HEK293T (cell line): ENCODE data around the gene TRDN.

Experiments
- CTCF ChIA-PET: fragments of 350-600 bp; formaldehyde crosslinking; extraction: SDS; loops from one replicate; lab custom pipeline; 2021; ENCODE audit warnings: antibody characterized with exemption, inconsistent platforms; lab: Yijun Ruan, JAX
- POLR2A ChIA-PET: fragments of 350-600 bp; formaldehyde crosslinking; extraction: SDS; loops from one replicate; lab custom pipeline; 2020; ENCODE audit warnings: antibody characterized with exemption, inconsistent platforms; lab: Yijun Ruan, JAX
- DNase-seq: peaks from one replicate; pipeline ENCODE4 v3.0.0; 2012; ENCODE audit warnings: mixed read lengths; ENCODE audit errors: extremely low spot score
- ARNT ChIP-seq: fragments of 450-650 bp; IDR thresholded peaks from 2 replicates; pipeline ENCODE4 v1.6.1; 2017; ENCODE audit warnings: mild to moderate bottlenecking
- BHLHE40 ChIP-seq: fragments of 450-650 bp; IDR thresholded peaks from 2 replicates; pipeline ENCODE4 v1.6.1; 2016; ENCODE audit warnings: mild to moderate bottlenecking, moderate library complexity, borderline replicate concordance
- CTBP1 ChIP-seq: fragments of 450-650 bp; IDR thresholded peaks from 2 replicates; pipeline ENCODE4 v1.6.1; 2016; ENCODE audit warnings: borderline replicate concordance
- ELF4 ChIP-seq: fragments of 450-650 bp; IDR thresholded peaks from 2 replicates; pipeline ENCODE4 v1.6.1; 2017; ENCODE audit warnings: antibody characterized with exemption
- FOXA1 ChIP-seq: fragments of 450-650 bp; IDR thresholded peaks from 2 replicates; pipeline ENCODE4 v1.6.1; 2016; ENCODE audit warnings: mild to moderate bottlenecking
- FOXK2 ChIP-seq: fragments of 450-650 bp; IDR thresholded peaks from 2 replicates; pipeline ENCODE4 v1.6.1; 2016; ENCODE audit warnings: mild to moderate bottlenecking
- FOXM1 ChIP-seq: fragments of 450-650 bp; IDR thresholded peaks from 2 replicates; pipeline ENCODE4 v1.6.1; 2017; ENCODE audit warnings: mild to moderate bottlenecking, borderline replicate concordance
- HDGF ChIP-seq: fragments of 450-650 bp; IDR thresholded peaks from 2 replicates; pipeline ENCODE4 v1.6.1; 2017; ENCODE audit warnings: antibody characterized with exemption, borderline replicate concordance
- L3MBTL2 ChIP-seq: fragments of 450-650 bp; conservative IDR thresholded peaks from 2 replicates; pipeline ENCODE4 v1.6.1; 2016; ENCODE audit warnings: mild to moderate bottlenecking
- LEF1 ChIP-seq: fragments of 450-650 bp; IDR thresholded peaks from 2 replicates; pipeline ENCODE4 v1.6.1; 2017; ENCODE audit warnings: mild to moderate bottlenecking, borderline replicate concordance
- NFRKB ChIP-seq: fragments of 450-650 bp; IDR thresholded peaks from 2 replicates; pipeline ENCODE4 v1.6.1; 2016; ENCODE audit warnings: mild to moderate bottlenecking, moderate library complexity
- SP1 ChIP-seq: fragments of 450-650 bp; IDR thresholded peaks from 2 replicates; pipeline ENCODE4 v1.6.1; 2017
- SUZ12 ChIP-seq: fragments of 450-650 bp; IDR thresholded peaks from 2 replicates; pipeline ENCODE4 v1.6.1; 2016; ENCODE audit warnings: mild to moderate bottlenecking
- TARDBP ChIP-seq: fragments of 450-650 bp; IDR thresholded peaks from 2 replicates; pipeline ENCODE4 v1.6.1; 2016
- ZNF384 ChIP-seq: fragments of 450-650 bp; IDR thresholded peaks from 2 replicates; pipeline ENCODE4 v1.6.1; 2016
- TF ChIP-seq, protein P1 (sequence below): fragments of 450-650 bp; IDR thresholded peaks from 2 replicates; pipeline ENCODE4 v1.6.1; 2016

TRDN gene

DNA sequence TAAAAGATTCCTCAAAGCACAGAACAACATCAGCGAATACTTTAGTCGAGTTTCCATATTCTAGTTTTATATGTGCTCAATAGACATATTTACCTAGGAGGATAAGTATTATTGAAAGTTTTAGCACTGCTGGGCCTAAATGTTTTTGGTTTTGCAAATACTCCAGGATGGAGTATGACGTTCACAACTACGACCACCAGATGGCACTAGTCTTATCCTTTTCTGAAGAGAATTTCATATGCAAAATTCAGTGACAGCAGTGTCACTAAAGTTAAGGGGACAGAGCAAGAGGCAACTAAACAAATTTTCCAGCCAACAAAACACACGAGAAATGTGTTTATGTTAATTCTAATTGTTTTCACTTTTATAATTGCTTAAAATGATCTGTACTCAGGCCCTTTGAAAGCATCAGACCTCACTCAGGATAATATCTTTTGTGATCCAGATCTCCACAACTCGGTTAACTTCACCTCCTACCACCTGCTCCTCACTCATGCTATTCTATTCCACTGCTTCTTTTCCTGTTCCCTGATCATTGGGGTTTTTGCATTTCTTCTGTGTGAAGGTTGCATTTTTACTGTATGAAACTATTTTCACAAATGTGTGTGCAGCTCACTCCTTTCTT, 220.8 kb downstream of the TRDN start:
- CTCF ChIA-PET = interaction anchor here (0.6 to 3.6 kb wide), 2 partner anchors 287 to 300 kb away, joined by 8 to 27 read pairs; no protein-coding TSS in a partner anchor

DNA sequence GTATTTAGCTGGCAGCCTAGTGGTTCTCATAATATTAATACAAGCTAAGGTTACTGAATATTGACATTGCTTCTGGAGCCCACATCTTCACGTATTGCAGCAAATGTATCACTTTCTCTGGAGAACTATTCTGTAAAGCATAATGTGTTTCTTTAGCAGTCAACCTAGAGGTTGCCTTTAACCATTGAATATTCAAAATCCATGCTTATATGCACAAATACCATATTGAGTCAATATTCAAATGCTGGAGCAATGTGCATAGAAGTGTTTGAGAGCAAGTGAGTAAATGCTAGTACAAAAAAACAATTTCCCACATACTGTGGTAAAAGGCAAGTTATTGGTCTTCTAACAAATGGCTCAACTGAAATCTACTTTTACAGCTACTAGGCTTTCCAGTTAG, 231.8 kb downstream of the TRDN start:
- POLR2A ChIA-PET = no interaction called here
- CTCF ChIA-PET = interaction anchor here (0.7 to 1.2 kb wide), 2 partner anchors 11 to 430 kb away, joined by 3 read pairs; no protein-coding TSS in a partner anchor
- no peak for DNase-seq
- TF ChIP-seq SUZ12 (no peak), ARNT (no peak), HDGF (no peak), L3MBTL2 (no peak), SP1 (no peak)

More for the DNA sequence above, 220.8 kb downstream of the TRDN start:
- TF ChIP-seq HDGF = no peak
- no peak for TF ChIP-seq ARNT
- no peak for TF ChIP-seq NFRKB
- TF ChIP-seq L3MBTL2 = no peak
- POLR2A ChIA-PET = no interaction called here
- DNase-seq = peak; percentile 47

GRCh38 chr6:123402052-123402451, 234.7 kb downstream of the TRDN start:
- TF ChIP-seq LEF1 (no peak), SP1 (no peak), ARNT (no peak), NFRKB (no peak)
- TF ChIP-seq, protein P1, sequence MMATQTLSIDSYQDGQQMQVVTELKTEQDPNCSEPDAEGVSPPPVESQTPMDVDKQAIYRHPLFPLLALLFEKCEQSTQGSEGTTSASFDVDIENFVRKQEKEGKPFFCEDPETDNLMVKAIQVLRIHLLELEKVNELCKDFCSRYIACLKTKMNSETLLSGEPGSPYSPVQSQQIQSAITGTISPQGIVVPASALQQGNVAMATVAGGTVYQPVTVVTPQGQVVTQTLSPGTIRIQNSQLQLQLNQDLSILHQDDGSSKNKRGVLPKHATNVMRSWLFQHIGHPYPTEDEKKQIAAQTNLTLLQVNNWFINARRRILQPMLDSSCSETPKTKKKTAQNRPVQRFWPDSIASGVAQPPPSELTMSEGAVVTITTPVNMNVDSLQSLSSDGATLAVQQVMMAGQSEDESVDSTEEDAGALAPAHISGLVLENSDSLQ = no peak
- no peak for DNase-seq
- CTCF ChIA-PET = interaction anchor here (0.7 kb wide), 1 partner anchor 8 kb away, joined by 3 read pairs; no protein-coding TSS in a partner anchor
- POLR2A ChIA-PET = no interaction called here

DNA sequence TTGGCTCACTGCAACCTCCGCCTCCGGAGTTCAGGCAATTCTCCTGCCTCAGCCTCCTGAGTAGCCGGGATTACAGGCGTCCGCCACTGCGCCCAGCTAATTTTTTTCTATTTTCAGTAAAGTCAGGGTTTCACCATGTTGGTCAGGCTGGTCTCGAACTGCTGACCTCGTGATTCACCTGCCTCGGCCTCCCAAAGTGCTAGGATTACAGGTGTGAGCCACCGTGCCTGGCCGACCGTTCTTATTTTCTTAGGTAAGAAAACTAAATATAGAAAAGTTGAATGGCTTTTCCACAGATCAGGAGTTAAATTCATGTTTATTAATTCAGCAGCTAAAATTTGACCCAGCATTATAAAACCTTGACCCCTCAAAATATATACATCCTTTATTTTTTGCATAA, 238.7 kb downstream of the TRDN start:
- ChIA-PET CTCF (no interaction called here), POLR2A (no interaction called here)
- TF ChIP-seq LEF1 (no peak), L3MBTL2 (no peak), HDGF (no peak), FOXM1 (no peak), CTBP1 (no peak), BHLHE40 (no peak), FOXA1 (no peak), SP1 (no peak), TARDBP (no peak), NFRKB (no peak), FOXK2 (no peak), ZNF384 (no peak)
- TF ChIP-seq, protein P1 = no peak
- DNase-seq = no peak

- CTCF ChIA-PET = interaction anchor here (0.8 to 1.2 kb wide), 2 partner anchors 11 to 322 kb away, joined by 3 to 4 read pairs; no protein-coding TSS in a partner anchor
- TF ChIP-seq SUZ12 (no peak), FOXM1 (no peak), ZNF384 (peak; percentile 95), L3MBTL2 (no peak), TARDBP (no peak), SP1 (no peak), HDGF (no peak), CTBP1 (no peak), FOXA1 (no peak), ELF4 (no peak), FOXK2 (peak; percentile 15; the same call in 1 of the 2 replicates), ARNT (no peak), LEF1 (no peak), NFRKB (no peak), BHLHE40 (no peak)
- TF ChIP-seq, protein P1 = 0 out of 2 replicates have a peak, but pooled peaks have one; percentile 21
- peak; percentile 34 for DNase-seq
- POLR2A ChIA-PET = no interaction called here
These were observed 243.4 kb downstream of the TRDN start for GRCh38 chr6:123393331-123393730.

GRCh38 chr6:123383718-123384117, 253.0 kb downstream of the TRDN start:
- POLR2A ChIA-PET = no interaction called here
- CTCF ChIA-PET = interaction anchor here (0.6 kb wide), 1 partner anchor 594 kb away, joined by 3 read pairs; no protein-coding TSS in a partner anchor

More at GRCh38 chr6:123383718-123384117, 253.0 kb downstream of the TRDN start:
- no peak for TF ChIP-seq HDGF
- no peak for TF ChIP-seq FOXK2
- TF ChIP-seq TARDBP = no peak
- TF ChIP-seq BHLHE40 = no peak
- no peak for TF ChIP-seq SUZ12
- no peak for TF ChIP-seq ELF4
- no peak for TF ChIP-seq ARNT
- TF ChIP-seq LEF1 = no peak
- TF ChIP-seq NFRKB = no peak
- TF ChIP-seq CTBP1 = no peak
- no peak for TF ChIP-seq SP1
- TF ChIP-seq, protein P1 = no peak
- TF ChIP-seq FOXA1 = no peak
- TF ChIP-seq FOXM1 = no peak
- TF ChIP-seq L3MBTL2 = no peak
- DNase-seq = no peak
